Epithelial cell of esophagus (primary cell): ENCODE data around the gene STX18.

Experiments
- DNase-seq: peaks from one replicate; pipeline ENCODE4 v3.0.0; 2010; ENCODE audit warnings: low read depth
- H3K4me3 ChIP-seq: 2 replicates; pipeline ENCODE4 v1.5.1; 2011; ENCODE audit warnings: mild to moderate bottlenecking, low read length, control low read depth
- CTCF ChIP-seq: IDR thresholded peaks from 2 replicates; pipeline ENCODE4 v1.5.1; 2011; ENCODE audit warnings: low read depth, mild to moderate bottlenecking, low read length, control low read depth, inconsistent platforms; ENCODE audit not compliant: insufficient read depth; ENCODE audit errors: missing control alignments

STX18 gene

GRCh38 chr4:4541661-4542570 is at the start of gene STX18:
STX18 (minus strand) TSS chr4:4542048; CDS start chr4:4541964, 84 bp downstream.
- DNase-seq = peak; percentile 94
- no peak for TF ChIP-seq CTCF
- peak within 1 kb of the TSS; percentile 98 for H3K4me3 ChIP-seq

- no peak overlapping the region for H3K4me3 ChIP-seq
- no peak for DNase-seq
- no peak for TF ChIP-seq CTCF
These were observed 49.2 kb upstream of the STX18 start for GRCh38 chr4:4591071-4591470.

- TF ChIP-seq CTCF = no peak
- DNase-seq = peak; percentile 9
- H3K4me3 ChIP-seq = no peak overlapping the region
These were observed 48.7 kb upstream of the STX18 start for GRCh38 chr4:4590546-4590945.

GRCh38 chr4:4585012-4585670 is 43.3 kb upstream of the STX18 start:
- TF ChIP-seq CTCF = no peak
- peak; percentile 66 for DNase-seq
- no peak overlapping the region for H3K4me3 ChIP-seq

GRCh38 chr4:4583606-4584005 is 41.8 kb upstream of the STX18 start:
- peak; percentile 80 for DNase-seq
- no peak for TF ChIP-seq CTCF
- no peak overlapping the region for H3K4me3 ChIP-seq

GRCh38 chr4:4582653-4583052 is 40.8 kb upstream of the STX18 start:
- DNase-seq = no peak
- no peak overlapping the region for H3K4me3 ChIP-seq
- TF ChIP-seq CTCF = no peak
